SKM-1 (cell line): Measurements from ENCODE around the gene SELPLG.
"Not testable (repeated sequence)": the region's sequence is repeated elsewhere in the genome, so short reads cannot be mapped to it uniquely, and the experiment has no call there.

Experiments used
- DNase-seq: peaks from one replicate; lab custom pipeline; 2025; ENCODE audit not compliant: unreplicated experiment; lab: John Stamatoyannopoulos, UW

The SELPLG gene

DNA sequence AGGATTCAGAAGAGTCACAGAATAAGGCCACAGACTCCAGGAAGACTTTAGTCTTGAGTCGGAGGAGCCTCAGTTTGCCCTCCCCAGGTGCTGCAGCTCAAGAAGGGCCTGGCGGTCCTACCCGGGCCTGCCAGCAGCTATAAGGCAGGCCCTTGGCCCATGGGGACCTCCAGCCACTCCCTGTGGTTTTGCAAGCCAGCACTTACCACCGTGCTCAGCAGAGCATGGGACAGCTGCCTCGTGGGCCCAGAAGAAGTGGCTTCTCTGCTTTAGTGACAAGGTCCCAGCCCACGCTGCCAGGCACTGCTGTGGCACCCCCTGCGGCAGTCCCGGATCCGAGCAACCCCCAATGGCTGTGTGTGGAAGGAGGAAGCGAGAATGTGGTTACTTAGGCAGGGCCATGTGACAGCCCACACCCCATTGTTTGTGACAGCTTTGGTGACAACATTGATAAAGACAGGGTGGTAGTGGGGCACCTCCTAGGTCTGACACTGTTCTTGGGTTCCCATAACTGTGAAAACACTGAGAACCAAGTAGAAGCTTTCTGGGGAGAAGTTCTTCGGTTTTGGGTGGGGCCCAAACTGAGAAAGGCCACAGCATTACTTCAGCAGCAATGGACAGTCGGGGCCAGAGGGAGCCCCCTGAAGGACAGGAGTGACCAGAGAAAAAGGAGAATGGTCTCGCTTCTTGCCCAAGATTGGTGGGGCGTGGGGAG, at the start of gene SELPLG:
Gene SELPLG (minus strand): TSS at position 361 of the 715 bp plus-strand sequence. CDS start 9,587 bp downstream, outside the sequence.
- DNase-seq, result peak; percentile 31

DNA sequence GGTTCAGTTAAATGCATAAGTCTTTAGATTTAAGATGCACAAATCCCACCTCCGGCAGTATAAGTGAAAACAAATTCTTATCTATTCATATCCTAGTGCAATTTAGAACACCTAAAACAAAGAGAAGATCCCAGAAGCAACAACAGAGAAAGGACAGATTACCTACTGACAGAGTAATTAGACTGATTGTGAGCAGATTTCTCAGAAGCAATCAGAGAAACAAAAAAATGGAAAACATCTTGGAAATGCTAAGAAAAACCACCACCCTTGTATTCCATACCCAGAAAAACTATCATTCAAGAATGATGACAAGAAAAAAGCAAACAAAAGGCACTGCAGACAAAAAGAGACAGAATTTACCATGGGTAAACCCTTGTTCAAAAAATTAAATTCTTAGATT, 47.6 kb upstream of the SELPLG start:
- no peak for DNase-seq

GRCh38 chr12:108679106-108679681, 45.5 kb upstream of the SELPLG start:
- no peak for DNase-seq

DNA sequence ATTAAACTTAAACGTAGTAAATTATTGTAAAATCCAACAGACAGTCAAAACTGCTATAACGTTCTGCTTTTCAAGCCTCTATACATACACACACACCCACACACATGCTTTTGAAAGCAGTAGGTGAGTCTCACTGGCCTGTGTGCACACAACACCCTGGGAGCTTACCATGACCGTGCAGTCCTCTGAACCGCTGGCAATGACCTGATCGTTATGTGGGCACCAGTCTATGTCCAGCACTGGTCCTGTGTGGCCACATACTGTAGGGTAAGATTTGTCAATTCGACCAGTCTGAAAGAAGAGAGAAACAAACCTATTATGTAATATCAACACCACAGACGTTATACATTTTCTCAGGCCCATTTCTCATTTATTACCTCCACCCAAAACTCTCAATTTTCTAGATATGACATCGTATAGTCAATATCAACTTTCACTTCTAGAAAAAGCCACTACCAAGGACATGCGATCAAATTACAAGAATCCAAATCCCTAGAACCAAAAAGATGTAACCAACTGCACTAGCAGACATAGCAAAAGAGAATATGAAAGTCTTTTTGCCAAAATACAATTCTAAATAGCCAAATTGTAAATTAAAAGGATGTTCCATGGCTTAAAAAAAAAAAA, 44.5 kb upstream of the SELPLG start:
- DNase-seq, result no peak

- no peak for DNase-seq
These were observed 43.7 kb upstream of the SELPLG start for GRCh38 chr12:108677381-108677780.

- no peak for DNase-seq
These were observed 43.0 kb upstream of the SELPLG start for GRCh38 chr12:108676707-108677106.

- DNase-seq, result no peak
These were observed 42.1 kb upstream of the SELPLG start for GRCh38 chr12:108675792-108676191.

- no peak for DNase-seq
These were observed 38.4 kb upstream of the SELPLG start for GRCh38 chr12:108672054-108672453.

GRCh38 chr12:108671110-108671509, 37.4 kb upstream of the SELPLG start:
- no peak for DNase-seq

- no peak for DNase-seq
These were observed 36.5 kb upstream of the SELPLG start for GRCh38 chr12:108670066-108670631.

DNA sequence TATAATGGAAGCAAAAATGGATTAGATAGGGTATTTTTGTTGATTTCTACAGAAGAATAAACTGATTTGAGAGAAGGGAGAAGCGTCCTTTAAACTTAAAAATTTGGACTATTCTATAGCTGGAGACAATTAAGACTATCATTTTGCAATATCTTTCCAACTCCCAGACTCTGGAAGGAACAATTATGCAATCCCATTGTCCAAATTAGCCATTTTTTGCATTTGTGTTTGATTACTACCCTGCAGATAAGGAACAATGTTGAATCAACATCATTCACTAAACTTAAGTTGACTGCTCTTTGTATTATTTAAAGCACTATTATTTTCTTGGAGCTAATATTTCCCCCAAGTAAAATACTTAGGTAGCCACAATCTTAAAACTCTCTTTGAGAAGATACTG, 34.8 kb upstream of the SELPLG start:
- no peak for DNase-seq

DNA sequence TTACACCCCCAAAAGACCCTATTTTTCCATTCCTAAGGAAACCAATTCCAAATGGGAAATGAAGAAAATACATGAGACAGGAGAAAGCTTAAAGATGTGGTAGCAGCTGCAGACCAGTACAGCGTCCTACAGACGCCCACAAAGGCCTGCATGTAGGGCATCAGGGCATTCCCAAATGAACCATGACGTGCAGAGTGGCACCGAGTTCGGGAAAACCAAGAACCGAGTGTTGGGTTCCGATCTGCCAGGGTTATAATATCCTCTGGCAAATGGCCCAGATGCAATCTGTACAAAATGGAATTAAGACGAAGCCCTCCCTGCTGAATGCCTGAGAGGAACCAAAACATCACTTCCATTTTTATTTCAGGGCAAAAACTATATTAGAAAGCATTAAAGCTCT, 34.4 kb upstream of the SELPLG start:
- DNase-seq, result no peak

DNA sequence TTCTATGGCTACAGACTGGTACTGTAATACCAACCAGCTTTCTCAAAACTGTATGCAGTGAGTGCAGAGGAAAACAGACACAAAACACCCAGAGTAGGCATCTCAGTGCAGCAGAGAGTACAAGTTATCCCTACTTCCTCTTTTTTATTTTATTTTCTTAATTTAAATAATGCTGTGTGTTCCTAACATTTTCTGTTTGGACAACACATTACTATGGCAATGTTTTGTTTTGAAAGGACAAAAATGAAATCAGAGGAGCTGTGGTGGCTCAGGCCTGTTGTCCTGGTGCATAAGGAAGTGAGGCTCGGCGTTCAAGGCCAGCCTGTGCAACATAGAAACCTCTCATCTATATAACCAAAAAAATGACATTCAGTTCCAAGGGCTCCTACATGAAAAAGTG, 33.7 kb upstream of the SELPLG start:
- DNase-seq, result no peak

GRCh38 chr12:108666401-108666881, 32.7 kb upstream of the SELPLG start:
- no peak for DNase-seq

- DNase-seq, result no peak
These were observed 32.0 kb upstream of the SELPLG start for GRCh38 chr12:108665608-108666202.

- DNase-seq, result peak; percentile 38
These were observed 30.9 kb upstream of the SELPLG start for GRCh38 chr12:108664338-108665258.

DNA sequence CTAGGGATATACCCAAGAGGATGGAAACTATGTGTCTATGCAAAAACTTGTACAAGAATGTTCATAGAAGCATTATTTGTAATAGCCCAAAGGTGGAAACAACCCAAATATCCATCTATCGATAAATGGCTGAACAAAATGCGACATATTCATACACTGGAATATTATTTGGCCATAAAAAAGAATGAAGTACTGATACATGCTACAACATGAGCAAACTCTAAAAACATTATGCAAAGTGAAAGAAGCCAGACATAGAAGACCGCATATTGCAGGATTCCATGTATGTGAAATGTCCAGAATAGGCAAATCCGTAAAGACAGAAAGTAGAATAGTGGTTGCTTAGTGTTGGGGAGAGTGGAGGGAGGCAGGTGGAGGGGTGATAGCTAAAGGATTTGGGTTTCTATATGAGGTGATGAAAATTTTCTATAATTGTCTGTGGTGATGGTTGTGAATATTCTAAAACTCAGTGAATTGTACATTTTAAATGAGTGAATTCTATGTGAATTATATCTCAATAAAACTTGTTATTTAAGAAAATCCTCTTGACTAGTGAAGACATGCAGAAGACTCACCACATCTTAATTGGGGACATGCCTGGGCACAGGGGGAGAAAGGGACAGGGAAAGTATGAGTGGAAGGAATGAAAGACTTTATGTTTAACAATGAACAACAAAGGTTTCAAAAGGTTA, 29.8 kb upstream of the SELPLG start:
- no peak for DNase-seq

GRCh38 chr12:108658115-108658514, 24.4 kb upstream of the SELPLG start:
- not testable (repeated sequence) for DNase-seq

GRCh38 chr12:108657130-108657745, 23.5 kb upstream of the SELPLG start:
- no peak for DNase-seq
